Endothelial cell of umbilical vein (primary cell): ENCODE measurements around the gene HDX. TPM values are rescaled to one million over a fixed set of nuclear protein-coding genes. Genes with fewer than 3 reads are reported as not detected.

Source experiments
- BruUV-seq: library from RNA; stranded (reverse); fragments of 400-500 nt; replicated peaks from 2 replicates; lab custom pipeline; 2021; lab: Mats Ljungman, UMichigan
- CTCF ChIA-PET: fragments of 300-600, 350-600 bp; sonication (Branson Sonifier 250); formaldehyde crosslinking; loops from one replicate; lab custom pipeline; 2021; ENCODE audit warnings: antibody characterized with exemption, inconsistent platforms; lab: Charles Lee
- POLR2A ChIA-PET: fragments of 300-600, 350-600 bp; sonication (Branson Sonifier 250); formaldehyde crosslinking; loops from one replicate; lab custom pipeline; 2021; ENCODE audit warnings: antibody characterized with exemption, inconsistent platforms; lab: Charles Lee
- DNase-seq: peaks from one replicate; pipeline ENCODE4 v3.0.0-alpha.2; 2011; ENCODE audit warnings: low read depth, low spot score
- FAIRE-seq: peaks from 2 replicates; lab custom pipeline; 2011; peaks lifted over from hg19 to GRCh38; lab: Jason Lieb, UNC
- H2AFZ ChIP-seq: 2 replicates; pipeline ENCODE4 v1.6.0; 2012; ENCODE audit warnings: low read depth, low read length, control low read depth, inconsistent platforms
- H3K27ac ChIP-seq: 2 replicates; pipeline ENCODE4 v1.5.1; 2011; ENCODE audit warnings: low read depth, mild to moderate bottlenecking, control low read depth, low read length, moderate library complexity; ENCODE audit not compliant: insufficient read depth
- H3K27me3 ChIP-seq, 2 experiments: 2 replicates each; pipeline versions ENCODE4 v1.6.0 to v1.6.1; 2011; ENCODE audit warnings: low read length in 2 of 2, mixed read lengths in 1 of 2; ENCODE audit not compliant: control insufficient read depth in 2 of 2, insufficient read depth in 2 of 2
- H3K36me3 ChIP-seq, 2 experiments: 2 replicates in 1 of 2; 3 replicates in 1 of 2; pipeline ENCODE4 v1.5.1; 2011; ENCODE audit warnings: low read length in 2 of 2, mild to moderate bottlenecking in 1 of 2, moderate library complexity in 1 of 2; ENCODE audit not compliant: control insufficient read depth in 2 of 2, insufficient read depth in 2 of 2; ENCODE audit errors: extremely low read depth in 1 of 2
- H3K4me1 ChIP-seq: 3 replicates; pipeline ENCODE4 v1.5.1; 2011; ENCODE audit warnings: mild to moderate bottlenecking, low read length; ENCODE audit not compliant: control insufficient read depth, insufficient read depth; ENCODE audit errors: extremely low read depth
- H3K4me2 ChIP-seq: 2 replicates; pipeline ENCODE4 v1.6.1; 2011; ENCODE audit warnings: low read length, control low read depth, mixed read lengths; ENCODE audit not compliant: insufficient read depth
- H3K4me3 ChIP-seq, 3 experiments: fragments of 200-600 bp in 1 of 3; sonication (generic), shearing (Covaris generic) in 1 of 3; replicated peaks in 1 of 3; 2 replicates each; pipeline ENCODE4 v1.5.1; 2011 to 2016; ENCODE audit warnings: control low read depth in 3 of 3, low read length in 3 of 3, mild to moderate bottlenecking in 2 of 3, inconsistent platforms in 1 of 3, low read depth in 1 of 3, moderate library complexity in 1 of 3; ENCODE audit not compliant: insufficient read depth in 1 of 3
- H3K79me2 ChIP-seq: 2 replicates; pipeline ENCODE4 v1.6.0; 2012; ENCODE audit warnings: low read length, inconsistent platforms; ENCODE audit not compliant: control insufficient read depth, insufficient read depth
- H3K9ac ChIP-seq: replicated peaks from 2 replicates; pipeline ENCODE3; 2011; ENCODE audit warnings: low read length, control low read depth; ENCODE audit not compliant: insufficient read depth; ENCODE audit errors: extremely low read depth
- H3K9me1 ChIP-seq: replicated peaks from 3 replicates; pipeline ENCODE4 v1.6.0; 2011; ENCODE audit warnings: mild to moderate bottlenecking, low read length; ENCODE audit not compliant: control insufficient read depth, insufficient read depth; ENCODE audit errors: extremely low read depth
- H3K9me3 ChIP-seq: replicated peaks from 2 replicates; pipeline ENCODE4 v1.5.1; 2012; ENCODE audit warnings: low read length, inconsistent platforms; ENCODE audit not compliant: control insufficient read depth, insufficient read depth
- H4K20me1 ChIP-seq: replicated peaks from 2 replicates; pipeline ENCODE3; 2011; ENCODE audit warnings: mild to moderate bottlenecking, low read length; ENCODE audit not compliant: control insufficient read depth, insufficient read depth; ENCODE audit errors: extremely low read depth
- CTCF ChIP-seq, 2 donors: IDR thresholded peaks; 1 replicate in 1 of 2; 2 replicates in 1 of 2; pipeline ENCODE4 v1.5.1; 2011; ENCODE audit warnings: low read length in 2 of 2, mild to moderate bottlenecking in 2 of 2, moderate library complexity in 2 of 2, control low read depth in 1 of 2, inconsistent platforms in 1 of 2, low read depth in 1 of 2; ENCODE audit not compliant: insufficient read depth in 1 of 2; ENCODE audit errors: extremely low read depth in 1 of 2
- EZH2 ChIP-seq: IDR thresholded peaks from 2 replicates; pipeline ENCODE4 v1.6.1; 2012; ENCODE audit warnings: borderline replicate concordance, low read depth, mild to moderate bottlenecking, moderate library complexity, low read length, inconsistent platforms; ENCODE audit not compliant: severe bottlenecking
- FOS ChIP-seq: IDR thresholded peaks from 2 replicates; pipeline ENCODE4 v1.6.1; 2011; ENCODE audit warnings: mild to moderate bottlenecking, low read length, moderate library complexity, borderline replicate concordance; ENCODE audit not compliant: insufficient read depth
- GATA2 ChIP-seq: IDR thresholded peaks from 2 replicates; pipeline ENCODE4 v1.7.0; 2011; ENCODE audit warnings: low read depth, mild to moderate bottlenecking, moderate library complexity, mixed read lengths, low read length; ENCODE audit not compliant: insufficient read length, insufficient read depth
- JUN ChIP-seq: IDR thresholded peaks from 2 replicates; pipeline ENCODE4 v1.6.1; 2011; ENCODE audit warnings: borderline replicate concordance, low read depth; ENCODE audit not compliant: insufficient read length, insufficient read depth
- MYC ChIP-seq: IDR thresholded peaks from one replicate; pipeline ENCODE4 v1.6.1; 2011; ENCODE audit warnings: mild to moderate bottlenecking, low read depth, low read length
- POLR2A ChIP-seq: IDR thresholded peaks from 2 replicates; pipeline ENCODE4 v1.6.1; 2012; ENCODE audit warnings: low read depth, mild to moderate bottlenecking, control low read depth, low read length
- POLR2AphosphoS5 ChIP-seq: IDR thresholded peaks from 2 replicates; pipeline ENCODE4 v1.6.1; 2012; ENCODE audit warnings: low read depth, mild to moderate bottlenecking, control low read depth, low read length, moderate library complexity; ENCODE audit not compliant: insufficient read depth
- dilution Hi-C: fragments of 300-500 bp; cut with MboI; formaldehyde crosslinking; loops from one replicate; pipeline ENCODE4 v1.15.0; 2019; ENCODE audit warnings: low sequenced_read_pairs; ENCODE audit not compliant: extremely low pct_ligation_motif_present
- intact Hi-C: fragments of 100-400 bp; cut with micrococcal nuclease; formaldehyde crosslinking; loops from one replicate; pipeline ENCODE4 v1.10.0; 2022
- polyA plus RNA-seq, 4 experiments: library from polyadenylated mRNA; depleted of rRNA in 3 of 4; stranded (reverse) in 3 of 4; unstranded in 1 of 4; fragments of >200 nt; gene quantifications; 2 replicates each; pipeline versions ENCODE4 v1.2.1 to v1.2.3, GENCODE V29; 2011 to 2012; ENCODE audit warnings: missing spikeins in 1 of 4
- total RNA-seq: library from RNA; stranded (reverse); gene quantifications from 2 replicates; pipeline ENCODE4 v1.2.3, GENCODE V29; 2021
- TF ChIP-seq, protein P1 (sequence below): IDR thresholded peaks from 2 replicates; pipeline ENCODE4 v1.6.1; 2011; ENCODE audit not compliant: insufficient read depth, insufficient read length

The HDX gene
- total and polyA plus RNA-seq, 2 donors (not counting 3 experiments of a cell fraction or from before 2014, with no cell fraction given) = 2.3 to 8.2 TPM

- Histone ChIP-seq H4K20me1 (no peaks in the 10 kb centered on the region), H3K9me3 (no peaks in the 10 kb centered on the region), H3K27ac (no peak overlapping the region), H3K4me3 (no peak overlapping the region), H2AFZ (no peak overlapping the region), H3K4me2 (no peak overlapping the region), H3K36me3 (no peaks in the 10 kb centered on the region), H3K27me3 (no peaks in the 10 kb centered on the region), H3K4me1 (peaks cover 2% of the 10 kb centered on the region), H3K79me2 (no peaks in the 10 kb centered on the region), H3K9me1 (no peaks in the 10 kb centered on the region), H3K9ac (no peak overlapping the region)
- TF ChIP-seq POLR2A (no peak), POLR2AphosphoS5 (no peak), FOS (no peak), GATA2 (no peak), JUN (no peak), EZH2 (no peak), CTCF (IDR thresholded peaks at IDR 0.05; ENCODE audit: extremely low read depth in 1 of 2, insufficient read depth in 1 of 2, low read depth in 1 of 2, low read length in 2 of 2) (no peak), MYC (no peak)
- TF ChIP-seq, protein P1, sequence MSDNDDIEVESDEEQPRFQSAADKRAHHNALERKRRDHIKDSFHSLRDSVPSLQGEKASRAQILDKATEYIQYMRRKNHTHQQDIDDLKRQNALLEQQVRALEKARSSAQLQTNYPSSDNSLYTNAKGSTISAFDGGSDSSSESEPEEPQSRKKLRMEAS = no peak
- BruUV-seq = no TSS peak
- DNase-seq (peak; percentile 28), FAIRE-seq (no peak)
- dilution Hi-C loops (no loop called here), intact Hi-C loops (no loop called here)
- POLR2A ChIA-PET = no interaction called here
- CTCF ChIA-PET = interaction anchor here (1.0 to 2.0 kb wide), 2 partner anchors 24 kb away, joined by 3 to 7 read pairs; no protein-coding TSS in a partner anchor
These were observed 138.6 kb downstream of the HDX start for GRCh38 chrX:84363663-84364062.
